Measurements from ENCODE around the gene GPR17.

GRCh38 chr2:127608061-127609030 lies 37.6 kb upstream of the GPR17 start:
- TF ChIP-seq CTCF (IDR thresholded peaks at IDR 0.05; ENCODE audit: insufficient read depth, low read depth, low read length) (no peak), EZH2 (IDR thresholded peaks at IDR 0.05; ENCODE audit: insufficient read depth, low read length) (no peak)

Measured in astrocyte (in vitro differentiated cells and primary cell).